ENCODE data around the gene COL4A1.

The COL4A1 gene

DNA sequence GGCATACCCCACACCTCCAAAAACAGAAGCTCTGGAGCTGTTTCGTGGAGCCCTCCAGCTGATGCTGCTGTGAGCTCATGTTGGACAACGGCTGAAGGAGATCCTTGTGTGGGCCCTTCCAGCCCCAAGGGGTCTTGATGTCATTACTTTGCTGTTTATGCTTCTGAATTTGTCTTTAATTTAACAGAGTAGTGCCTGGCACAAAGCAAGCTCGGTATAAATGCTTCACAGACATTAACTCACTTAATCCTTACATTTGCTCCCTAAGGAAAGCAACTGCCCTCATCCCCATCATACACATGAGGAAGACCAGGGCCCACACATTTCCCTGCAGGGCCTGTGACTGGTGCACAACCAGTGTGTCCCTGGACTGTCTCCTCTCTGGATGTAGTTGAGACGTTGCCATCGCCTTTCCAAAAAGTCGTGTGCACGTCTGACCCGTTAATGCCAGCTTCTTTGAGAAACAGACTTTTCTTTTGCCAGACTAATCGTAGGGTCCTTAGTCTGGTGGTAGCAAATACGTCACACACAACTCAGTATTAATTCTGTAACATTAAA, 7.6 kb downstream of the COL4A1 start:
- no peaks in the 10 kb centered on the region for H3K79me2 ChIP-seq (ENCODE audit: insufficient read depth, low read length)
- no peaks in the 10 kb centered on the region for H3K9me3 ChIP-seq (ENCODE audit: low read length)
- H3K4me3 ChIP-seq (ENCODE audit: low read depth, low read length, poor library complexity, severe bottlenecking) = no peak overlapping the region
- no peaks in the 10 kb centered on the region for H3K4me1 ChIP-seq (ENCODE audit: insufficient read depth, low read length, severe bottlenecking)
- TF ChIP-seq EZH2 (IDR thresholded peaks at IDR 0.05; ENCODE audit: borderline replicate concordance, low read length) = no peak
- TF ChIP-seq, protein P1, sequence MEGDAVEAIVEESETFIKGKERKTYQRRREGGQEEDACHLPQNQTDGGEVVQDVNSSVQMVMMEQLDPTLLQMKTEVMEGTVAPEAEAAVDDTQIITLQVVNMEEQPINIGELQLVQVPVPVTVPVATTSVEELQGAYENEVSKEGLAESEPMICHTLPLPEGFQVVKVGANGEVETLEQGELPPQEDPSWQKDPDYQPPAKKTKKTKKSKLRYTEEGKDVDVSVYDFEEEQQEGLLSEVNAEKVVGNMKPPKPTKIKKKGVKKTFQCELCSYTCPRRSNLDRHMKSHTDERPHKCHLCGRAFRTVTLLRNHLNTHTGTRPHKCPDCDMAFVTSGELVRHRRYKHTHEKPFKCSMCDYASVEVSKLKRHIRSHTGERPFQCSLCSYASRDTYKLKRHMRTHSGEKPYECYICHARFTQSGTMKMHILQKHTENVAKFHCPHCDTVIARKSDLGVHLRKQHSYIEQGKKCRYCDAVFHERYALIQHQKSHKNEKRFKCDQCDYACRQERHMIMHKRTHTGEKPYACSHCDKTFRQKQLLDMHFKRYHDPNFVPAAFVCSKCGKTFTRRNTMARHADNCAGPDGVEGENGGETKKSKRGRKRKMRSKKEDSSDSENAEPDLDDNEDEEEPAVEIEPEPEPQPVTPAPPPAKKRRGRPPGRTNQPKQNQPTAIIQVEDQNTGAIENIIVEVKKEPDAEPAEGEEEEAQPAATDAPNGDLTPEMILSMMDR (IDR thresholded peaks at IDR 0.05; ENCODE audit: low read length) = no peak
- H3K4me2 ChIP-seq (ENCODE audit: low read length) = no peak overlapping the region
- H3K27ac ChIP-seq (ENCODE audit: low read depth, low read length, poor library complexity, severe bottlenecking) = no peak overlapping the region
- H2AFZ ChIP-seq (ENCODE audit: low read length) = no peak overlapping the region
- no peaks in the 10 kb centered on the region for H4K20me1 ChIP-seq (ENCODE audit: insufficient read depth, low read length)
- no peaks in the 10 kb centered on the region for H3F3A ChIP-seq (ENCODE audit: insufficient read depth, low read length)
- H3K9me2 ChIP-seq (ENCODE audit: low read depth, low read length) = no peaks in the 10 kb centered on the region
- no peak overlapping the region for H3K9ac ChIP-seq (ENCODE audit: low read length)
- no peaks in the 10 kb centered on the region for H3K36me3 ChIP-seq (ENCODE audit: insufficient read depth, low read length)
- peaks cover 5% of the 10 kb centered on the region; the same call in 1 of the 2 replicates for H3K27me3 ChIP-seq (ENCODE audit: insufficient read depth, low read length)

DNA sequence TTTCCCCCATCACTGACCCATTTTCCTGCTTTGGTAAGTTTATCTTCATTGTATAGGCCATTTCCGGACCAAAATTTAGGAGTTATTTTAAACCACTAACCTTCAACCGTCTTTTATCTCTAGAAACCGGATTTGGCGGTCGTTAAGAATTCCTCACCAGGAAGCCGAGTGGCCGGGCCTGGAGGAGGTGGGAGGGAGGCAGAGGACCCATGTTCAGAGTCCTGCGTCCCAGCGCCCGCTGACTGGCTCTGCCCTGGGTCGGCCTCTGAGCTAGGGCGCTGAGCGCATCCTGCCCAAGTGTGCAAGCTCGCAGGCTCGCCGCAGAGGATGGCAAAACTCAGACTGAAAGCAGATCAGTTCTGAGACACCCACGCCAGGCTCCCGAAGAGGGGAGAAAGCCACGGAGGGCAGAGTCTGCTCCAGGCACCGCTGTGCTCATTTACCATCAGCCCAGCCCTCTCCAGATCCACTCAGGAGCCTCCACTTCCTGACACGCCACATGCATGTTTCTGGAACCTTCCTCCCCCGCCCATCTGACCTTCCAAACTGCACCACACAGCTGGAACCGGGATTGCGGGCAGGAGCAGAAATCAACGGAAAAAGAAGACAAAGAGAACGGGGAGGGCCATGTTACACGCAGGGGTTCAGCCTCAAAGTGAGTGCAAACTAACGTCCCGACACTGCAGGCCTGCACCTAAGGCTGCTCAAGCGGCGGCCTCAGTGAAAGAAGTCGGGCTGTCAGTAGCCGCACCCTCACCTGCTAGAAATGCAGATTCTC, 8.3 kb downstream of the COL4A1 start:
- TF ChIP-seq, protein P1 (IDR thresholded peaks at IDR 0.05; ENCODE audit: low read length) = no peak
- no peak for TF ChIP-seq EZH2 (IDR thresholded peaks at IDR 0.05; ENCODE audit: borderline replicate concordance, low read length)
- Histone ChIP-seq H2AFZ (ENCODE audit: low read length) (no peak overlapping the region), H3K4me1 (ENCODE audit: insufficient read depth, low read length, severe bottlenecking) (no peaks in the 10 kb centered on the region), H3K4me2 (ENCODE audit: low read length) (no peak overlapping the region), H3K79me2 (ENCODE audit: insufficient read depth, low read length) (no peaks in the 10 kb centered on the region), H3K27me3 (ENCODE audit: insufficient read depth, low read length) (peaks cover 5% of the 10 kb centered on the region; the same call in 1 of the 2 replicates), H3K27ac (ENCODE audit: low read depth, low read length, poor library complexity, severe bottlenecking) (no peak overlapping the region), H3K9ac (ENCODE audit: low read length) (no peak overlapping the region), H3K9me3 (ENCODE audit: low read length) (no peaks in the 10 kb centered on the region), H3K36me3 (ENCODE audit: insufficient read depth, low read length) (no peaks in the 10 kb centered on the region), H3F3A (ENCODE audit: insufficient read depth, low read length) (no peaks in the 10 kb centered on the region), H3K4me3 (ENCODE audit: low read depth, low read length, poor library complexity, severe bottlenecking) (no peak overlapping the region), H3K9me2 (ENCODE audit: low read depth, low read length) (no peaks in the 10 kb centered on the region), H4K20me1 (ENCODE audit: insufficient read depth, low read length) (no peaks in the 10 kb centered on the region)

DNA sequence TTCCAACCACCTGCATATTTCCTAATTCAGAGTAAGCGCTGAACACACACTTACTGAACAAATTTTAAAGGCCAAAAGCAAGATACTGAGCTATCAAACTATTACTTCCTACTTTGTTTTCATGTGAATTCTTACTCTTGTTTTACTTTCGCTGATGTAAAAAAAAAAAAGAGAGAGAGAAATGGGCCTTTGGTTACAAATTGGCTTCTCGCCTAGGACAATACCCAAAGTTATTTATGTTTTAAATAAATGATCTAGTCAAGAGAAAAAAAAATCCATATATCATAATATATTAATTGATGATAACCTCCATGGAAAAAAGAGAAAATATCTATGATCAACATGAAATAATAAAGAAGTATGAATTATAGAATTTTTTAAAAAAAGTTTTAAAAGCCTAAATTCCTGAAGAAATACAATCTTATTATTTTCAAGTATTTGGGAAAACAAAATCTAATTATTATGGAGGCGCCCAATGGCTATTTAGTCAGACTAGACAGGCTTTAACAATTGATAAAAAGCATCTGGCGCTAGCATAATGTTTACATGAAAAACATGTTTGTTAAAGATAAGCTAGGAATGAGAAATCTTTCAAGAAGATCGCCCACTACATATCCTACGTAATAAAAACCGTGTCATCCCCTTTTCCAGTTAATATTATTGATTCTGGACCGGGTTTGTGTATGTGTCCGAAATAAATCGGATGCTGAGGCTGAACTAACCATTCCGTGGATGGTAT, 9.0 kb downstream of the COL4A1 start:
- H3K9ac ChIP-seq (ENCODE audit: low read length) = no peak overlapping the region
- H4K20me1 ChIP-seq (ENCODE audit: insufficient read depth, low read length) = no peaks in the 10 kb centered on the region
- no peaks in the 10 kb centered on the region for H3F3A ChIP-seq (ENCODE audit: insufficient read depth, low read length)
- H3K9me2 ChIP-seq (ENCODE audit: low read depth, low read length) = no peaks in the 10 kb centered on the region
- peaks cover 5% of the 10 kb centered on the region; the same call in 1 of the 2 replicates for H3K27me3 ChIP-seq (ENCODE audit: insufficient read depth, low read length)
- H3K79me2 ChIP-seq (ENCODE audit: insufficient read depth, low read length) = no peaks in the 10 kb centered on the region
- no peaks in the 10 kb centered on the region for H3K9me3 ChIP-seq (ENCODE audit: low read length)
- H2AFZ ChIP-seq (ENCODE audit: low read length) = no peak overlapping the region
- no peak for TF ChIP-seq EZH2 (IDR thresholded peaks at IDR 0.05; ENCODE audit: borderline replicate concordance, low read length)
- TF ChIP-seq, protein P1 (IDR thresholded peaks at IDR 0.05; ENCODE audit: low read length) = no peak
- H3K27ac ChIP-seq (ENCODE audit: low read depth, low read length, poor library complexity, severe bottlenecking) = no peak overlapping the region
- H3K4me2 ChIP-seq (ENCODE audit: low read length) = no peak overlapping the region
- H3K4me1 ChIP-seq (ENCODE audit: insufficient read depth, low read length, severe bottlenecking) = no peaks in the 10 kb centered on the region
- H3K4me3 ChIP-seq (ENCODE audit: low read depth, low read length, poor library complexity, severe bottlenecking) = no peak overlapping the region
- no peaks in the 10 kb centered on the region for H3K36me3 ChIP-seq (ENCODE audit: insufficient read depth, low read length)

Measured in OCI-LY1 (cell line).